HepG2 (cell line): ENCODE data around the gene SFRP4. TPM values are rescaled to one million over a fixed set of nuclear protein-coding genes. Genes with fewer than 3 reads are reported as not detected.
A peak's percentile ranks its signal among the peaks of the same experiment; 100 is the strongest.

Experiments
- ATAC-seq: fragments of 200-7000 bp; cut with Tn5 transposase; 3 replicates; pipeline ENCODE4 v1.9.1; 2020; ENCODE audit warnings: mild to moderate bottlenecking, moderate library complexity
- BruUV-seq: library from RNA; stranded (reverse); fragments of 400-500 nt; replicated peaks from 2 replicates; lab custom pipeline; 2021; lab: Mats Ljungman, UMichigan
- CTCF ChIA-PET: fragments of 300-600 bp; formaldehyde crosslinking; extraction: SDS; loops from one replicate; lab custom pipeline; 2021; ENCODE audit warnings: low total read pairs, inconsistent platforms, low intra/inter-chr PET ratio; lab: Yijun Ruan, JAX
- POLR2A ChIA-PET: fragments of 350-600 bp; sonication (Branson Sonifier 250); formaldehyde crosslinking; loops from one replicate; lab custom pipeline; 2020; ENCODE audit warnings: antibody characterized with exemption, inconsistent platforms; lab: Yijun Ruan, JAX
- DNase-seq: peaks from one replicate; pipeline ENCODE4 v3.0.0-alpha.2; 2015; ENCODE audit warnings: low spot score
- FAIRE-seq: peaks from 3 replicates; lab custom pipeline; 2011; peaks lifted over from hg19 to GRCh38; lab: Jason Lieb, UNC
- H2AFZ ChIP-seq: one replicate; pipeline ENCODE4 v1.6.1; 2011; ENCODE audit warnings: low read length, inconsistent platforms
- H3K27ac ChIP-seq: fragments of 300-600 bp; 3 replicates; pipeline ENCODE4 v1.8.0; 2011; ENCODE audit warnings: mixed run types, mild to moderate bottlenecking, mixed read lengths, low read length, inconsistent platforms; ENCODE audit not compliant: insufficient read depth; ENCODE audit errors: extremely low read length
- H3K27me3 ChIP-seq, 2 experiments: fragments of 200-600 bp in 1 of 2; 2 replicates in 1 of 2; 3 replicates in 1 of 2; pipeline versions ENCODE4 v1.6.0 to v1.8.0; 2011; ENCODE audit warnings: low read length in 2 of 2, mild to moderate bottlenecking in 2 of 2, moderate library complexity in 2 of 2, inconsistent platforms in 1 of 2; ENCODE audit not compliant: insufficient read depth in 2 of 2, control insufficient read depth in 1 of 2
- H3K36me3 ChIP-seq, 2 experiments: fragments of 200-600 bp in 1 of 2; replicated peaks in 1 of 2; 2 replicates in 1 of 2; 3 replicates in 1 of 2; pipeline versions ENCODE4 v1.5.1 to v1.8.0; 2011; ENCODE audit warnings: low read length in 2 of 2, inconsistent platforms in 1 of 2; ENCODE audit not compliant: insufficient read depth in 2 of 2, control insufficient read depth in 1 of 2
- H3K4me1 ChIP-seq: 2 replicates; pipeline ENCODE4 v1.5.1; 2012; ENCODE audit warnings: low read length, inconsistent platforms; ENCODE audit not compliant: insufficient read depth
- H3K4me2 ChIP-seq: 2 replicates; pipeline ENCODE4 v1.6.0; 2011; ENCODE audit warnings: low read depth, low read length, inconsistent platforms
- H3K4me3 ChIP-seq, 3 experiments: fragments of 200-600 bp in 1 of 3; sonication (generic), shearing (Covaris generic) in 1 of 3; replicated peaks in 1 of 3; 2 replicates each; pipeline ENCODE4 v1.5.1; 2011 to 2016; ENCODE audit warnings: low read length in 3 of 3, inconsistent platforms in 2 of 3, low read depth in 2 of 3, mild to moderate bottlenecking in 2 of 3, control low read depth in 1 of 3, mixed read lengths in 1 of 3; ENCODE audit not compliant: insufficient read depth in 1 of 3
- H3K79me2 ChIP-seq: one replicate; pipeline ENCODE4 v1.6.1; 2011; ENCODE audit warnings: low read length, inconsistent platforms; ENCODE audit not compliant: insufficient read depth
- H3K9ac ChIP-seq: 2 replicates; pipeline ENCODE4 v1.6.0; 2011; ENCODE audit warnings: mild to moderate bottlenecking, low read depth, low read length, inconsistent platforms; ENCODE audit not compliant: insufficient read depth
- H3K9me3 ChIP-seq: 2 replicates; pipeline ENCODE4 v1.5.1; 2012; ENCODE audit warnings: mild to moderate bottlenecking, low read length
- H4K20me1 ChIP-seq: 2 replicates; pipeline ENCODE4 v1.6.0; 2011; ENCODE audit warnings: inconsistent platforms, mild to moderate bottlenecking, low read length, moderate library complexity; ENCODE audit not compliant: insufficient read depth
- ARID5B ChIP-seq: IDR thresholded peaks from 2 replicates; pipeline ENCODE4 v1.4.0; 2020; ENCODE audit warnings: mild to moderate bottlenecking, missing genetic modification reagents
- CEBPB ChIP-seq: IDR thresholded peaks from 2 replicates; pipeline ENCODE4 v1.6.1; 2011; ENCODE audit warnings: low read depth, low read length, improper control_type of control experiment, borderline replicate concordance
- ZNF557 ChIP-seq: sonication (generic); formaldehyde crosslinking; IDR thresholded peaks from 2 replicates; pipeline ENCODE4 v1.4.0; 2020; ENCODE audit warnings: missing genetic modification reagents
- ZNF749 ChIP-seq: sonication (generic); formaldehyde crosslinking; IDR thresholded peaks from 2 replicates; pipeline ENCODE4 v1.8.0; 2022; ENCODE audit warnings: mild to moderate bottlenecking, missing genetic modification reagents, moderate library complexity, borderline replicate concordance
- WGBS: methylation state at CpG from one replicate; pipeline ENCODE4 v1.1.6; 2017; ENCODE audit warnings: low lambda C conversion rate; 5-methylcytosine and 5-hydroxymethylcytosine counted together
- in situ Hi-C: cut with HindIII; loops from 2 replicates; pipeline ENCODE4 v1.10.0; 2017; ENCODE audit warnings: low pct_unique_long_range_greater_than_20kb; ENCODE audit not compliant: extremely low pct_ligation_motif_present
- intact Hi-C: fragments of 100-400 bp; cut with micrococcal nuclease; formaldehyde crosslinking; loops from one replicate; pipeline ENCODE4 v1.10.0; 2022; ENCODE audit not compliant: unreplicated experiment
- polyA plus RNA-seq, 8 experiments: library from polyadenylated mRNA; depleted of rRNA in 3 of 8; stranded (reverse) in 7 of 8; unstranded in 1 of 8; fragments of >200 nt; fragmentation: Illumina TruSeq in 4 of 8; extraction: Trizol in 4 of 8; gene quantifications; 2 replicates each; pipeline versions ENCODE4 v1.2.1 to v1.2.3, GENCODE V29; 2011 to 2016; ENCODE audit warnings: low read depth in 4 of 8, missing spikeins in 1 of 8, mixed read lengths in 1 of 8; ENCODE audit not compliant: insufficient read depth in 1 of 8
- total RNA-seq, 5 experiments: library from RNA; depleted of rRNA; stranded (reverse); fragments of >200 nt; fragmentation: Illumina TruSeq; extraction: Trizol; gene quantifications; 2 replicates each; pipeline ENCODE4 v1.2.3, GENCODE V29; 2016; ENCODE audit warnings: low read depth in 1 of 5

The SFRP4 gene
- total and polyA plus RNA-seq, 2 of the 13 experiments (the other 11 are each of a cell fraction or from before 2014, with no cell fraction given): 0.96 to 1.8 TPM

GRCh38 chr7:37928878-37929277, 12.3 kb upstream of the SFRP4 start:
- no peak overlapping the region for H2AFZ ChIP-seq
- TF ChIP-seq ZNF749 (CRISPR knock-in tag) (no peak), ZNF557 (CRISPR knock-in tag) (no peak)
- TF ChIP-seq, all 625 proteins: peak for 0
- no peaks in the 10 kb centered on the region for H4K20me1 ChIP-seq
- peaks cover 1 to 9% of the 10 kb centered on the region in 2 experiments; a peak in 4 of 5 replicates for H3K36me3 ChIP-seq
- H3K27me3 ChIP-seq: no peaks in the 10 kb centered on the region
- no peak for DNase-seq
- peaks cover 35% of the 10 kb centered on the region for H3K4me1 ChIP-seq
- no peak overlapping the region for H3K4me3 ChIP-seq
- H3K27ac ChIP-seq: no peak overlapping the region
- peaks cover 66% of the 10 kb centered on the region for H3K79me2 ChIP-seq
- no peak overlapping the region for H3K9ac ChIP-seq
- H3K4me2 ChIP-seq: no peak overlapping the region
- in situ Hi-C loops (no loop called here), intact Hi-C loops (loop anchor here (5.0 kb wide), 1 partner anchor 1867 kb away; no protein-coding TSS in a partner anchor)
- WGBS: 94% methylated on average over 4 of the region's 4 CpGs
- peaks cover 20% of the 10 kb centered on the region for H3K9me3 ChIP-seq
- no peak for ATAC-seq
- CTCF ChIA-PET: no interaction called here
- FAIRE-seq: no peak
- POLR2A ChIA-PET: interaction anchor here (0.8 kb wide), 1 partner anchor 14 kb away, joined by 3 read pairs; no protein-coding TSS in a partner anchor
- BruUV-seq: no TSS peak

- no peak overlapping the region for H3K27ac ChIP-seq
- no peak for FAIRE-seq
Observed at GRCh38 chr7:37927773-37928444, 11.3 kb upstream of the SFRP4 start.

More at GRCh38 chr7:37927773-37928444, 11.3 kb upstream of the SFRP4 start:
- in situ Hi-C loops: no loop called here
- Histone ChIP-seq H3K4me3 (no peak overlapping the region), H3K27me3 (no peaks in the 10 kb centered on the region), H3K36me3 (peaks cover 3 to 9% of the 10 kb centered on the region in 2 experiments; a peak in 4 of 5 replicates), H4K20me1 (no peaks in the 10 kb centered on the region), H2AFZ (no peak overlapping the region), H3K9me3 (peaks cover 20% of the 10 kb centered on the region), H3K9ac (no peak overlapping the region), H3K4me2 (no peak overlapping the region), H3K79me2 (peaks cover 66% of the 10 kb centered on the region), H3K4me1 (peaks cover 45% of the 10 kb centered on the region)
- TF ChIP-seq ARID5B (CRISPR knock-in tag) (no peak), CEBPB (peak; percentile 78)
- CTCF ChIA-PET: no interaction called here
- POLR2A ChIA-PET: no interaction called here
- intact Hi-C loops: loop anchor here (5.0 kb wide), 1 partner anchor 1866 kb away; no protein-coding TSS in a partner anchor
- WGBS: 99% methylated on average over 2 of the region's 2 CpGs
- BruUV-seq: no TSS peak
- DNase-seq: no peak
- no peak for ATAC-seq
